ENCODE data around the gene TAS1R2. TPM values are rescaled to one million over a fixed set of nuclear protein-coding genes. Genes with fewer than 3 reads are reported as not detected.

Gene TAS1R2
- total RNA-seq, 1 experiment from 2014 or later = not detected

DNA sequence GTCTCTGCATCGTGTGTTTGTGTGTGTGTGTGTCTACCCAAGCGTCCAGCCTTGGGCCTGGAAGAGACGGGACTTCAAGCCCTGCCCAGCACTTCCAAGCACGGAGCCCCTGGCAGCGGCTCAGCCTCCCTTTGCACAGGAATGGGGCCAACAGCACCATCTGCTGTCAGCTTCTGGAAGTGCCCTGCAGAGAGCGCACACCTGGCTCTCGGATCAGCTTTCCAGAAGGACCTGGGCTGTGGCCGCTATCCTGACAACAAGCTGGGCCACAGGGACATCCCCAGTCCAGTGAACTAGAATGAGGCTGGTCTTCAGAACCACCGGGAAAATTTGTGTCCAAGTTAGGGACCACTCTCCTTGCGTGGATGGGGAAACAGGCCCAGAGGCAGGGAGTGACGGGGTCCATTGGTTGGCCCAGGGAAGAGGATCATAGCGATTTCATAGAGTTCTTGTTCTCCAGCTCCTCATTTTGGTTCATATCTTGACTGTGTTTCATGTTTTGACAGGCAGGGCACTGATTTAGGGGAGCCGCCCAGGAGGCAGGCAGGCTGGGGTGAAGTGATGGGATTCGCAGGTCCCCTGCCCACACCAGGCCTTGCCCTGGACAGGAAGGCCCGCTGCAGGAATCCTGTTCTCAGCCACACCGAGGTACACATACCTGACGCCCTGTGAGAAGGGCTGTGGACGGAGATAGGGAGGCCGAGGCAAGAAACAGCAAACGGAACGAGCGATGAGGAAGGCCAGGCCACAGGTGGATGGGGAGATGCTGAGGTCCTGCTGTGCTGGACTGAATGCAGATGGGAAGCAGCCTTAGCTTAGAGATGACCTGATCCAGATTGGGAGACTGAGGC lies 38.4 kb downstream of the TAS1R2 start:
- H4K5ac ChIP-seq (ENCODE audit: insufficient read length, low read depth, low read length) = no peak overlapping the region
- no peak overlapping the region for H2BK15ac ChIP-seq (ENCODE audit: low read depth, low read length)
- H3K27me3 Mint-ChIP-seq (ENCODE audit: low read depth) = peaks cover 54% of the 10 kb centered on the region
- no peak overlapping the region for H3K18ac ChIP-seq (ENCODE audit: insufficient read length, low read depth, low read length)
- H3K4me1 Mint-ChIP-seq = peaks cover 9 to 31% of the 10 kb centered on the region in 2 experiments
- no peak overlapping the region for H3K4me2 ChIP-seq (ENCODE audit: insufficient read depth, insufficient read length, low read length)
- H3K79me2 ChIP-seq (ENCODE audit: insufficient read depth, low read length) = no peaks in the 10 kb centered on the region
- no peak overlapping the region for H2BK120ac ChIP-seq (ENCODE audit: low read depth, low read length, poor library complexity, severe bottlenecking)
- H4K8ac ChIP-seq (replicated peaks; ENCODE audit: insufficient read length, low read depth, low read length) = no peak overlapping the region
- WGBS (ENCODE audit: extremely low coverage, insufficient read length, low lambda C conversion rate) = no CpG with 5 or more reads among the region's 22 CpGs
- H2BK20ac ChIP-seq (ENCODE audit: low read depth, low read length, poor library complexity, severe bottlenecking) = no peak overlapping the region
- H2AK5ac ChIP-seq (ENCODE audit: insufficient read length, low read length) = no peak overlapping the region
- no peak overlapping the region for H3K4ac ChIP-seq (ENCODE audit: low read depth, low read length)
- no peak overlapping the region for H3K56ac ChIP-seq (ENCODE audit: insufficient read length, low read depth, low read length)
- H2BK12ac ChIP-seq (ENCODE audit: insufficient read length, low read depth, low read length) = no peak overlapping the region
- H3T11ph ChIP-seq (ENCODE audit: low read length) = no peak overlapping the region
- H2BK5ac ChIP-seq (ENCODE audit: insufficient read length, low read length) = no peak overlapping the region
- no peak overlapping the region for H3K27ac ChIP-seq (ENCODE audit: insufficient read length, low read depth, low read length)
- H3K27ac Mint-ChIP-seq = no peak overlapping the region
- H3K27me3 ChIP-seq (ENCODE audit: insufficient read depth, low read length) = no peaks in the 10 kb centered on the region; the same call in 1 of the 2 replicates
- no peak overlapping the region for H2AFZ ChIP-seq (ENCODE audit: low read length)
- H3K9ac ChIP-seq (ENCODE audit: extremely low read depth, insufficient read length, low read length) = no peak overlapping the region
- no peaks in the 10 kb centered on the region for H3K4me1 ChIP-seq (ENCODE audit: insufficient read depth, low read length)
- peak; percentile 89 for DNase-seq
- TF ChIP-seq, protein P1, sequence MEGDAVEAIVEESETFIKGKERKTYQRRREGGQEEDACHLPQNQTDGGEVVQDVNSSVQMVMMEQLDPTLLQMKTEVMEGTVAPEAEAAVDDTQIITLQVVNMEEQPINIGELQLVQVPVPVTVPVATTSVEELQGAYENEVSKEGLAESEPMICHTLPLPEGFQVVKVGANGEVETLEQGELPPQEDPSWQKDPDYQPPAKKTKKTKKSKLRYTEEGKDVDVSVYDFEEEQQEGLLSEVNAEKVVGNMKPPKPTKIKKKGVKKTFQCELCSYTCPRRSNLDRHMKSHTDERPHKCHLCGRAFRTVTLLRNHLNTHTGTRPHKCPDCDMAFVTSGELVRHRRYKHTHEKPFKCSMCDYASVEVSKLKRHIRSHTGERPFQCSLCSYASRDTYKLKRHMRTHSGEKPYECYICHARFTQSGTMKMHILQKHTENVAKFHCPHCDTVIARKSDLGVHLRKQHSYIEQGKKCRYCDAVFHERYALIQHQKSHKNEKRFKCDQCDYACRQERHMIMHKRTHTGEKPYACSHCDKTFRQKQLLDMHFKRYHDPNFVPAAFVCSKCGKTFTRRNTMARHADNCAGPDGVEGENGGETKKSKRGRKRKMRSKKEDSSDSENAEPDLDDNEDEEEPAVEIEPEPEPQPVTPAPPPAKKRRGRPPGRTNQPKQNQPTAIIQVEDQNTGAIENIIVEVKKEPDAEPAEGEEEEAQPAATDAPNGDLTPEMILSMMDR (conservative IDR thresholded peaks at IDR 0.05) = peak; percentile 96
- H4K20me1 ChIP-seq (ENCODE audit: control insufficient read depth, insufficient read depth, insufficient read length) = no peaks in the 10 kb centered on the region
- no peak overlapping the region for H4K91ac ChIP-seq (ENCODE audit: insufficient read length, low read depth, low read length)
- H3K79me1 ChIP-seq (ENCODE audit: insufficient read depth, low read depth, low read length, poor library complexity, severe bottlenecking) = no peaks in the 10 kb centered on the region
- peaks cover 3 to 7% of the 10 kb centered on the region in 2 experiments; a peak in 3 of 5 replicates for H3K9me3 Mint-ChIP-seq
- H3K36me3 Mint-ChIP-seq (ENCODE audit: insufficient read depth in 1 of 3, low read depth in 3 of 3) = peaks cover 0 to 1% (median 0%) of the 10 kb centered on the region in 3 experiments; a peak in 2 of 7 replicates
- no peak overlapping the region for H3K14ac ChIP-seq (ENCODE audit: insufficient read depth, low read length)
- no peak overlapping the region for H3K23ac ChIP-seq (ENCODE audit: insufficient read length, low read depth, low read length)
- H3K23me2 ChIP-seq (ENCODE audit: insufficient read length, low read depth, low read length, poor library complexity, severe bottlenecking) = no peaks in the 10 kb centered on the region
- H3K9me3 ChIP-seq (ENCODE audit: control insufficient read depth, low read depth, low read length) = no peaks in the 10 kb centered on the region
- no peak overlapping the region for H3K4me3 Mint-ChIP-seq

Data from H9 (cell line).